AG09309 (cell line): ENCODE results near the gene GATA5.

Experiments used
- DNase-seq: peaks from one replicate; pipeline ENCODE4 v3.0.0-alpha.2; 2010; ENCODE audit warnings: low read depth
- H3K4me3 ChIP-seq: 2 replicates; pipeline ENCODE4 v1.5.1; 2011; ENCODE audit warnings: mild to moderate bottlenecking, low read depth, low read length, moderate library complexity; ENCODE audit not compliant: control insufficient read depth
- CTCF ChIP-seq: IDR thresholded peaks from 2 replicates; pipeline ENCODE4 v1.5.1; 2011; ENCODE audit warnings: mild to moderate bottlenecking, low read depth, low read length, inconsistent platforms; ENCODE audit not compliant: insufficient read depth, control insufficient read depth; ENCODE audit errors: missing control alignments

GATA5 gene

GRCh38 chr20:62416651-62417637 lies 58.9 kb downstream of the GATA5 start:
- DNase-seq, result no peak
- no peak for TF ChIP-seq CTCF
- no peak overlapping the region for H3K4me3 ChIP-seq

GRCh38 chr20:62415354-62416111 lies 60.3 kb downstream of the GATA5 start:
- DNase-seq, result no peak
- TF ChIP-seq CTCF, result no peak
- no peak overlapping the region for H3K4me3 ChIP-seq

- H3K4me3 ChIP-seq, result no peak overlapping the region
- no peak for DNase-seq
- TF ChIP-seq CTCF, result peak; percentile 18
Measured at GRCh38 chr20:62413896-62414481, 61.8 kb downstream of the GATA5 start.
